Ramos (cell line): ENCODE measurements around the gene EPHB6.

Experiments
- in situ Hi-C: fragments of 300-500 bp; cut with MboI; formaldehyde crosslinking; loops from one replicate; pipeline ENCODE4 v1.14.3; 2022; ENCODE audit warnings: low sequenced_read_pairs; ENCODE audit not compliant: unreplicated experiment

Gene EPHB6

DNA sequence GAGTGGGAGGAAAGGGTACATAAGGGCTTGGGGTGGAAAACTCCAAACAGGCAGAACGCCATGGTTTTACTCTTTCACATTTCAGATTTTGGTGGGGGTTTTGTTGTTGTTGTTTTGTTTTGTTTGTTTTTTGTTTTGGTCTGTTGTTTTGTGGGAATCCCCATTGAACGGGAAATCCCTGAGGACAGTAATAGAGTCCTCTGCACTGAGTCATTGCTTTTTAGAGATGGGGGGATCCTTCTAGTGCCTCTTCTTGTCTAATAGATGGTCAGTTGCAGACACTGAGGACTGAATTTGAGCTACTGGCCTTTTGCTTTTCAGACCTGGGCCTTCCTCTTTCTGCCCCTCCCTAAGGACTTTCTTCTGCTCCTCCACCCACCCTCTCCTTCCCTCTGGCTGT lies 58.7 kb downstream of the EPHB6 start:
- in situ Hi-C loops: no loop called here

DNA sequence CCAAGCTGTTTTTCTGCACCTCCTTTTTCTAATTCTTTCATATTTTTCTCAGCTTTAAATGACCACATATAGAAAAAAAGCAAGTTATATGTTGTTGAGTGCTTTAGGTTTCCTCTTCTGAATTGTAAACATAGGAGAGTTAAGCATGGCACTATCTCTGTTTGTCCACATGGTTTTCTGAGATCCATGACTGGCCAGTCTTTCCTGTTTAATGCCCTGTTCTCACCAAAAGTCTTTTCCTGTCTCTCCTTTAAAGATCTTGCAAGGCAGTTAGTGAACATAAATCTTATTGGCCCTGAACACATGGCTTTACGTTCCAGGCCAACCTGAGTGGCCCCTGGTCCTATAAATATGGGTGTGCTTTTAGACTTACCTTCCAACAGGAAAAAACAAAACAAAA lies 59.2 kb downstream of the EPHB6 start:
- in situ Hi-C loops: no loop called here

GRCh38 chr7:142915315-142915714 lies 60.4 kb downstream of the EPHB6 start:
- in situ Hi-C loops: no loop called here

DNA sequence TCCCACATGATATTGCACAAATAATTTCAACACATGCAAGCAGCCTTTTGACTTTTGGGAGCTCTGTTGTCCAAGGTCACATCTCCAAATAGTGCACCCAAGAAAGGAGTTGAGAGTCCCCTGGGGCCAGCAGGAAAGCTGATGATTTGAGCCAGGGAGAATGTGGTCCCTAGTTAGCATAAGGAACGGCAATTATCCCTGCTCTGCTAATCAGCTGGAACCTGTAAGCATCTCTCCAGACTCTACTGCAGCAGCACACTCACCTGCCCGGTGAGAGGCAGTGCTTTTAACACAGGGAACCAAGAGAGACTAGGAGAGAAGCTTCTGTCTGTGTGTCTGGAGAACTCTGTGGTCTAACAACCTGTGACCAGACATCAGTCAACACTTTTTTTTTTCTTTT lies 61.6 kb downstream of the EPHB6 start:
- in situ Hi-C loops: no loop called here

- in situ Hi-C loops: no loop called here
These were observed 62.6 kb downstream of the EPHB6 start for GRCh38 chr7:142917447-142917846.

DNA sequence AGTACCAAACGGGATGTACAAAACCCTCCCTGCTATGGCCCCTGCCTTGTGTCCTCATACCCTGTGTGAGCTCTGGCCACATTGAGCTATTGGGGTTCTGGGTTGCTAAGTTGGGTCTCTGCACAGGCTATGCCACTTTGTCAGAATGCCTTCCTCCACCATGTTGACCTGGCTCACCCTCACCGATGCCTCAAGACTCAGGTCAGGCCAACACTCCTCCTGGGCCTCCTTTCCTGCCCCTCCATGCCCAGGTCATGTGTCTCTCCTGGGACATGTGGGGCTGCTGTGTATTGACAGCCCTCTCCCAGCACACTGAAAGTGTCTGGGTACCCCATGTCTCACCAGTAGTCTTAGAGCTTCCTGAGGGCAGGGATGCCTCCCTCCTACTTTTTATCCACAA lies 64.0 kb downstream of the EPHB6 start:
- in situ Hi-C loops: no loop called here

GRCh38 chr7:142919656-142920055 lies 64.8 kb downstream of the EPHB6 start:
- in situ Hi-C loops: no loop called here
